Measurements from ENCODE around the gene SLC44A5. TPM values are rescaled to one million over a fixed set of nuclear protein-coding genes. Genes with fewer than 3 reads are reported as not detected.

The SLC44A5 gene
- total RNA-seq, 1 experiment from 2014 or later, result 2.4 TPM

- Histone ChIP-seq H3K18ac (ENCODE audit: insufficient read length, low read depth, low read length) (no peak overlapping the region), H2AFZ (ENCODE audit: low read length) (no peak overlapping the region), H3K9me3 (ENCODE audit: control insufficient read depth, low read depth, low read length) (no peaks in the 10 kb centered on the region), H3K27ac (ENCODE audit: insufficient read length, low read depth, low read length) (no peak overlapping the region), H4K8ac (replicated peaks; ENCODE audit: insufficient read length, low read depth, low read length) (no peak overlapping the region), H3K23ac (ENCODE audit: insufficient read length, low read depth, low read length) (no peak overlapping the region), H2BK120ac (ENCODE audit: low read depth, low read length, poor library complexity, severe bottlenecking) (no peak overlapping the region), H3K4me1 (ENCODE audit: insufficient read depth, low read length) (no peaks in the 10 kb centered on the region), H3K14ac (ENCODE audit: insufficient read depth, low read length) (no peak overlapping the region), H4K5ac (ENCODE audit: insufficient read length, low read depth, low read length) (no peak overlapping the region), H3K4me2 (ENCODE audit: insufficient read depth, insufficient read length, low read length) (no peak overlapping the region), H3K27me3 (ENCODE audit: insufficient read depth, low read length) (no peaks in the 10 kb centered on the region), H3K79me1 (ENCODE audit: insufficient read depth, low read depth, low read length, poor library complexity, severe bottlenecking) (no peaks in the 10 kb centered on the region), H3K4ac (ENCODE audit: low read depth, low read length) (no peak overlapping the region), H3K9ac (ENCODE audit: extremely low read depth, insufficient read length, low read length) (no peak overlapping the region), H2BK5ac (ENCODE audit: insufficient read length, low read length) (no peak overlapping the region), H3T11ph (ENCODE audit: low read length) (no peak overlapping the region), H2BK15ac (ENCODE audit: low read depth, low read length) (no peak overlapping the region), H3K79me2 (ENCODE audit: insufficient read depth, low read length) (no peaks in the 10 kb centered on the region), H4K91ac (ENCODE audit: insufficient read length, low read depth, low read length) (no peak overlapping the region), H3K23me2 (ENCODE audit: insufficient read length, low read depth, low read length, poor library complexity, severe bottlenecking) (no peaks in the 10 kb centered on the region), H2BK20ac (ENCODE audit: low read depth, low read length, poor library complexity, severe bottlenecking) (no peak overlapping the region), H4K20me1 (ENCODE audit: control insufficient read depth, insufficient read depth, insufficient read length) (no peaks in the 10 kb centered on the region), H3K56ac (ENCODE audit: insufficient read length, low read depth, low read length) (no peak overlapping the region), H2AK5ac (ENCODE audit: insufficient read length, low read length) (no peak overlapping the region), H2BK12ac (ENCODE audit: insufficient read length, low read depth, low read length) (no peak overlapping the region)
- no peak for DNase-seq
- peaks cover 3% of the 10 kb centered on the region in 2 experiments; a peak in 3 of 5 replicates for H3K9me3 Mint-ChIP-seq
- no peak for TF ChIP-seq CTCF (conservative IDR thresholded peaks at IDR 0.05)
- no peaks in the 10 kb centered on the region; a peak in 1 of 7 replicates for H3K36me3 Mint-ChIP-seq (ENCODE audit: insufficient read depth in 1 of 3, low read depth in 3 of 3)
- peaks cover 18 to 19% of the 10 kb centered on the region in 2 experiments for H3K4me1 Mint-ChIP-seq
- H3K27ac Mint-ChIP-seq, result no peak overlapping the region
- H3K4me3 Mint-ChIP-seq, result no peak overlapping the region
- no peaks in the 10 kb centered on the region for H3K27me3 Mint-ChIP-seq (ENCODE audit: low read depth)
- 100% methylated on average over 1 of the region's 3 CpGs for WGBS (ENCODE audit: extremely low coverage, insufficient read length, low lambda C conversion rate)
These were observed 451.8 kb downstream of the SLC44A5 start for GRCh38 chr1:75159154-75159553.

Other genes starting within 250 kb of the SLC44A5 start
- 51.3 and 52.2 TPM in 2 replicates for gene ACADM, start 113.6 kb upstream of the SLC44A5 start, total RNA-seq (2021)
- 151 and 162 TPM in 2 replicates for gene RABGGTB, start 175.1 kb upstream of the SLC44A5 start, total RNA-seq (2021)
- gene MSH4, start 185.8 kb upstream of the SLC44A5 start, total RNA-seq (2021), result 0.53 and 0.63 TPM in 2 replicates